Measurements from ENCODE around the gene CBX2.

DNA sequence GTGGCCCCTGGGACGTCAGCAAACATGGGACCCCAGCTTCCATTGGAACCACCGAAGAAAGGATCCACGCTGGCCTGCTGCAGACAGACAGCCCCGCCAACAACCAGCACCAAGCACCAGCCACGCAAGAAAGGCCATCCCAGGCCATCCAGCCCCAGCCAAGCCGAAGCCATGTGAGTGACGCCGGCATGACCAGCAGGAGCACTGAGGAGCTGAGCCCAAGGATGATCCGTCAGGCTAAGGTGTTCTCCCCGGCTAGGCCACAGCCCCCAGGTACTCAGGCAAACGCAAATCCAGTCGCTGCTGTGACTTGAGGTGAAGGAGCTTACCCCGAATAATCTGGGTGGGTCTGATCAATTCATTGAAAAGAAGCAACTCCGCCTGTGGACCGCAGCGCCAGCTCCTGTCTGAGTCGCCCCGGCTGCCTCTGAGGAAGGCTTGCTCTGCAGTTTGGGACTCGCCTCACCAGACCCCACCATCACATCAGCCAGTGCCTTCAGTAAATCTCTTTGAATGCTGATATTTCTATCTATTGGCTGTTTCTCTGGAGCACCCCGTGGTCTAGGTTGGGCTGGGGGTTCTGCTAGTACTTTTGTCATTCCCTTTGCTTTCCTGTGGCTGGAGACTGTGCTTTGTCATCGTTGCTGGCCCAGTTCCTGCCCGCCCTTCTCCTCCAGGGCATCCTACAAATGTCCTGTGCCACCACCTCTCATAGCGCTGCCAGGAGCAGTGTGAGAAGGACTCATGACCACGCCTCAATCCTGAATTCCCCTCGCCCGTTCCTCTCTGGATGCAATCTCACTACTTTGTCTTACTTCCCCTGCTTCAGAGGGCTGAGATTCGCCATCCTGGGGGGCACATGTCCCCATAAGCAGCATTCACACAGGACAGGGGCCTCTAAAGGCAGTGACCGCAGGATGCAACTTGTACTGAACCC is 8.1 kb upstream of the CBX2 start:
- TF ChIP-seq, protein P1, sequence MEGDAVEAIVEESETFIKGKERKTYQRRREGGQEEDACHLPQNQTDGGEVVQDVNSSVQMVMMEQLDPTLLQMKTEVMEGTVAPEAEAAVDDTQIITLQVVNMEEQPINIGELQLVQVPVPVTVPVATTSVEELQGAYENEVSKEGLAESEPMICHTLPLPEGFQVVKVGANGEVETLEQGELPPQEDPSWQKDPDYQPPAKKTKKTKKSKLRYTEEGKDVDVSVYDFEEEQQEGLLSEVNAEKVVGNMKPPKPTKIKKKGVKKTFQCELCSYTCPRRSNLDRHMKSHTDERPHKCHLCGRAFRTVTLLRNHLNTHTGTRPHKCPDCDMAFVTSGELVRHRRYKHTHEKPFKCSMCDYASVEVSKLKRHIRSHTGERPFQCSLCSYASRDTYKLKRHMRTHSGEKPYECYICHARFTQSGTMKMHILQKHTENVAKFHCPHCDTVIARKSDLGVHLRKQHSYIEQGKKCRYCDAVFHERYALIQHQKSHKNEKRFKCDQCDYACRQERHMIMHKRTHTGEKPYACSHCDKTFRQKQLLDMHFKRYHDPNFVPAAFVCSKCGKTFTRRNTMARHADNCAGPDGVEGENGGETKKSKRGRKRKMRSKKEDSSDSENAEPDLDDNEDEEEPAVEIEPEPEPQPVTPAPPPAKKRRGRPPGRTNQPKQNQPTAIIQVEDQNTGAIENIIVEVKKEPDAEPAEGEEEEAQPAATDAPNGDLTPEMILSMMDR (IDR thresholded peaks at IDR 0.05), result no peak
- no peak for TF ChIP-seq POLR2A (IDR thresholded peaks at IDR 0.05)
